DMS79 (cell line): ENCODE measurements around the gene PRR14.

Experiments
- DNase-seq: peaks from one replicate; lab custom pipeline; 2025; lab: John Stamatoyannopoulos, UW

Gene PRR14

DNA sequence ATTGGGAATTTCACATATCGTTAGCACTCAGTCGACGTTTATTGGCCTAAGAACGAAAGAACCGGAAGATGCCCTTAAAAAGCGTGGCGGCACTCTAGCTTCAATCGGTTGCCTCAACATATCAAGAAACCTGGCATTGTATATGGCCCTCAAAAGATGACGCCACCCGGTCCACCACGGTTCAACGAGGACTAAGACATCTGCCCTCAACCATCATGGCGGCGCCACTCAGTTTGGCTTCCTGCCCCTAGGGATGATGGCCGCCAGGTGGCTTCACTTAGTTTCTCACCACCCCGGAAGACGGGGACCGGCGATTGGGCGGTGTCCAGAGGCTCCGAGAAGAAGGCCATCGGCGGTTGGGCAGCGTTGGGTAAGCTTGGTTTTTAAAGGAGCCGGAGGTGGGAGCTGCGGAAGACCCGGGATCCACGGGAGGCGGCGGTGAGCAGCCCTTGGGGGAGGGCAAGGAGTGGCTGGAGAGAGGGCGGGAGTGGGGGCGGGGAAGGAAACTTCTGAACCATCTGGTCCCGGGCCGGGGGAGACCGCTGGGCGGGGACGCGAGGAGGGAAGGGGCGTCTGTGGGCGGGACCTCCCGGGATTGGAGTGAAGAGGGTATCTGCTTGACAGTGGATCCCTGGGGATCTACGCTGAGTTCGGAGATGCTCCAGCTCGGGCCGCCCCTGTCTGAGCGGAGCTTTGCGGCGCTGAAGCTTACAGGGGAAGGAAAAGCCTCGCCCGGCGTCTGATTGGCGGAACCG is at the start of gene PRR14:
TSS of gene PRR14 (plus strand) at position 592 of the 755 bp plus-strand sequence. CDS start 686 bp downstream, outside the sequence.
- DNase-seq = peak; percentile 99

DNA sequence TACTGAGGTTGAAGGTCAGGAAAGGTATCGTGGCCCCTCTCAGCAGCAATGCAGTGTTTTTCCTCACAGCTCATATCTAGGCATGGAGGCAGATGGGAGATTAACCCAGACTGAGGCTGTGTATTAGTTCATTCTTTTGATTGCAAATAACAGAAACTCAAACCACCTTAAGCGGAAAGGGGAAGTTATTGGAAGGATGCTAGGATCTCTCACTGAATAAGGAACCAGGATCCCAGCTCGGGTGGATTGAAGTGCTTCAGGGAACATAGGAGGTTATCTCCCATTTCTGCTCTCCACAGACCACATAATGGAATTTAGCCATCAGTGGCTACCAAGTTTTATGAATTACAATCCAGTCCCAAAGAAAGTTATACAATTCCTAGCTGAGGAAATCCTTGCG is 48.8 kb upstream of the PRR14 start:
- DNase-seq = no peak

DNA sequence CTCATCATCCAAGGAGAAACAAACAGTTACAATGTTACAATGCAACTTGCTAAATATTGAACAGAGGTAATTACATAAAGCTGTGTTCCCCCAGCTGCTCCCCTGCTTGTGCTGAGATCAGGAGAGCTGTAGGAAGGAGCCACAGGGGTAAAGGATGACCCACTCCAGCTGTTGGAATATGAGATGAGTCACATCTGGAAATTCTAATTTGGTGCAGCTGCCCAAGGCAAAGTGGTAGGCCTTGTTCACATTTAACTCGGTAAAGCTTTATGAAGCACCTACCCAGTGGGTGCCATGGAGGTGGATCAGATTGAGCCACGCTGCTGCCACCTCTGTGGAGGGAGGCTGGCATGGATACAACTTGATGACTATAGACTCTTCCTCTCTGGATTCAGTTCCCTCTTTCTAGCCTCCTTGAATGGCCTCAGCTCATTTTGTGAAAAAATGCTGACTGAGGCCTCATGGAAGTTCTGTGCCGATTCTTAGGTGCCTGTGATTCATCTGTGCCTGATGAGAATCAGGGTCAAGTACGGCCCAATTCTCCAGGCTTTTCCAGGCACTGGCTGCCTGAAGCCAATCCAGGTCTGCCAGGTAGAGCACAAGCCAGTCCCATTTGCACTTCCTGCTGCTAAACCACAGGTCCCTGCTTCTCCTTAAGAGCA is 48.0 kb upstream of the PRR14 start:
- no peak for DNase-seq

DNA sequence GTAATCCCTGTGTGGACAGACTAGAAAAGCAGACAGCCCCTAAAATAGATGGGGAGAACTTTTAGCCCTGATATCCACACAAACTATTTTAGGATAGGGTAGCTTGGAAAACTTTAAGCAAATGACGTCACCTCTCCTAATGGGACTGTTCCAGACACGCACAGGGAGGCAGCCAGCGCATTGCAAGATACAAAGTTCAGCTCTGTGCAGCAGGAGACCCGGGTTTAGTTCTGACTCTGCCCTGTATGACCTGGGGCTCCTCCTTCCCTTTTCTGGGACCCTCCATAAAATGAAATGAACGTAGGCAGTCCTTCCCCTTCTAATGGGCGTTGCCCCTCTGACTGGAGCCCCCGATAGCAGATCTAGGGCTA is 46.8 kb upstream of the PRR14 start:
- DNase-seq = no peak

DNA sequence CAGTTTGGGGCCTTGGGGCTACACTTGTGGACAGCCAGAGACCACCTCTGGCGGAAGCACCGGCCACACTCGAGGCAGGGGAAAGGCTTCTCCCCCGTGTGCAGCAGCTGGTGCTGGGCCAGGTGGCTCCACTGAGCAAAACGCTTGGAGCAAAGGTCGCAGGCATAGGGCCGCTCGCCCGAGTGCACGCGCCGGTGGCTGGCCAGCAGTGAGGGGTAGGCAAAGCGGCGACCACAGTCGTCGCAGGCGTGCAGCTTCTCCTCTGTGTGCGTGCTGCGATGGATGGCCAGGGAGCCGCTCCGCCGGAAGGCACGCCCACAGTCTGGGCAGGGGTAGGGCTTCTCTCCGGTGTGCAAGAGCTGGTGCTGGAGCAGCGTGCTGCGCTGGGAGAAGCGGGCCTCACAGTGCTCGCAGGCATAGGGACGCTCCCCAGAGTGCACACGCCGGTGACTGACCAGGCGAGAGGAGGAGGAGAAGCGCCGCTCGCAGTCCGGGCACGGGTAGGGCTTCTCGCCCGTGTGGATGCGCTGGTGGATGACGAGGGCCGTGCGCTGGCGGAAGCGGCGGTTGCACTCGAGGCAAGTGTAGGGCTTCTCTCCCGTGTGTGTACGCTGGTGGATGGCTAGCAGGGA is 46.3 kb upstream of the PRR14 start:
- no peak for DNase-seq

DNA sequence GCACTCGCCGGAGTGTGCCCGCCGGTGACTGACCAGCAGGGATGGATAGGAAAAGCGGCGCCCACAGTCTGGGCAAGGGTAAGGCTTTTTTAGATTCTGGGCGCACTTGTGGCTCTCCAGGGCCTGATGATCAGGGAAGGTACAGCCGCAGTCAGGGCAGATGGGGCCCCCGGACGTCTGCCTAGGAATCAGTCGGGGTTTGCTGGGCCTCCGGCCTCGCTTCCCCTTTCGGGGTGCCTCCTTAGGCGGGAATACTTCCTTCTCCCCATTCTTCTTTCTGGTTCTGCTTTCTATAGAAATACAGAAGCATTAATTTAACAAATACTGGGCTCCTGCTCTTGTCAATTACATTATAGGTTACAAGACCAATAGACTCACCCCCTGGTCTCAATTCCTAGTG is 45.6 kb upstream of the PRR14 start:
- no peak for DNase-seq

DNA sequence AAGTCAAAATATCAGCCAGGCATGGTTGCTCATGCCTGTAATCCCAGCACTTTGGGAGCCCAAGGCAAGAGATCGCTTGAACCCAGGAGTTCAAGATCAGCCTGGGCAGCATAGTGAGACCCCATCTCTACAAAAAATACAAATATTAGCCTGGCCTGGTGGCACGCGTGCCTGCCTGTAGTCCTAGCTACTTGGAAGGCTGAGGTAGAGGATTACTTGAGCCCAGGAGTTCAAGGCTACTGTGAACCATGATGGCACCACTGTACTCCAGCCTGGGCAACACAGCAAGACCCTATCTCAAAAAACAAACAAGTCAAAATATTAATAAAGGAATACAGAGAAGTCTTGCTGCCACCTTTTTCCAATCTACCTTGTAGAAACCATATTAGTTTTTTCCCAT is 44.8 kb upstream of the PRR14 start:
- no peak for DNase-seq

DNA sequence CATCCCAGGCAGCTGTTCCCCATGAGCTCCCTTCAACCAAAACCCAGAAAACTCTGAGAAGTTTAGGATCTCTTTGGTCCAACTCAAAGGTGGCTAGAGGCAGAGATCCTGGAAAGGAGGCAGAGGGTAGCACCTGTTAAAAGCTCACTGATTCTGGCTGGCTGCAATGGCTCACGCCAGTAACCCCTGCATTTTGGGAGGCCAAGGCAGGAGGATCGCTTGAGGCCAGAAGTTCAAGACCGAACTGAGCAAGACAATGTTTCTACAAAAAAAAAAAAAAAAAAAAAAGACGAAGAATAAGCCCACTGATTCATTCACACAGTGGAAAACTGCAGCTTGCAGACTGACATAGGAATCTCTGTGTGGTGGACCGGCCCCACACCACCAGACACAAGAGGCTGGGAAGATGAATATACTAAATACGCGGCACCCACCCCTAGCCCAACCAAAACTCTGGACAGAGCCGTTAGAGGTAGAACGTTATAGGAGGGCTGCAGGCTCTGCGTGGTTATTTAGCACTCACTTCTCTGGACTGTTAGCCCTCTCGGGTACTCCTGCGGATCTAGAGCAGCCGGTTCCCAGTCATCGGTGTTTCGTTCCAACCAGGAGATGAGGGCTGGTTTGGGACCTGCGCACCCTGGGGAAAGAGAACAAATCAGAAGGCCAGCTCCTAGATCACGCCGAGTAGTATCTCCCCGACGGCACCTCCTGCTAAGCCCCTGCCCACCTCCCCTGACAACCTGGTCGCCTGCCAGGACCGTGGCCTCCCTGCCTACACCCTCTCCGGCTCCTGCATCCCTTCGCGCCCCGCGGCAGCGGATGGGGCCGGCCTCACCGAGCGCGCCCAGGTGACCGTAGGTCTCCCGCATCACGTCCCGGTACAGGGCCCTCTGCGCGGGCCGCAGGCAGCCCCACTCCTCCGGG is 41.5 kb upstream of the PRR14 start:
- DNase-seq = peak; percentile 42

DNA sequence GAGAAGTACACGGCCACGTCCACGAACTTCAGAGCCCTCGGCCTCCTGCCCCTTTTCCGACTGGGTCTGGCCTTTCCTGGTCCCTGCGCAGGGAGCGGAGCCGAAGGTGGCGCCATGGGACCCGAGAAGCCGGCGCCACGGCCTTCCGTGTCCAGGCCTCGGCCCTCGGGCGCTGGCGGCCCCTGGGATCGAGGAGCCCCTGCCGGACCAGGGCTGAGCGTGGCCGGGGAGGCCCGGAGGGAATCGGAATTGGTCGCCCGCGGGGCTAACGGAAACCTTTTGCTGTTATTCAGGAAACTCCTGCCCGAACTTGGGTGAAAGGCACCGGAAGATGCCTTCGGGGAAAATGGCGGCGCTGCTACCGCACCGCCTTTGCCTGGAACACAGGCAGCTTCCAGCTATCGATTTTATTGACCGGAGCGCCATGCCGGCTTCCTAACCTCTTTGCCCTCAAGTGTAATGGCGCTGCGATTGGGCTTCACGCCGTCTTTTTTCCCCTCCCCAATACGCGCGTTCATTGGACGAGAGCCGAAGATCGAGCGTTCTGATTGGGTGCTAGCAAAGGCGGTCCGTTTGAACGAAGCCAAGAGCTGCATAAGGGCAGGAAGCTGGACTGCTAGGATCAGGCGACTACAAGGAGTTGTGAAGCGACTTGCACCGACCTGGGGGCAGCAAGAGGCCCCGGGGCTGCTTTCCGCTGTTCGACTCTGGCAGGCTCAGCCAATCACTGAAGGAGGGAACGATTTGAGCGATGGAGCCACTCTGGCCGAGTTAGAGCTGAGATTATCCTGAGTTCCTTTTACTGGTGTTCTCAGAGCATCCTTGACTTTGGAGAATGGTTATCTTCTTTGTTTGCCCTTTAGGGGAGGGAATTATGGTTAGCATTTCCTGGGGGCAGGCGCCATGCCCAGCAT is 40.6 kb upstream of the PRR14 start, which contains the start of gene ZNF689:
TSS of gene ZNF689 (minus strand) at position 464 of the 914 bp plus-strand sequence. CDS start at position 116, 348 bp downstream.
- DNase-seq = peak; percentile 98

DNA sequence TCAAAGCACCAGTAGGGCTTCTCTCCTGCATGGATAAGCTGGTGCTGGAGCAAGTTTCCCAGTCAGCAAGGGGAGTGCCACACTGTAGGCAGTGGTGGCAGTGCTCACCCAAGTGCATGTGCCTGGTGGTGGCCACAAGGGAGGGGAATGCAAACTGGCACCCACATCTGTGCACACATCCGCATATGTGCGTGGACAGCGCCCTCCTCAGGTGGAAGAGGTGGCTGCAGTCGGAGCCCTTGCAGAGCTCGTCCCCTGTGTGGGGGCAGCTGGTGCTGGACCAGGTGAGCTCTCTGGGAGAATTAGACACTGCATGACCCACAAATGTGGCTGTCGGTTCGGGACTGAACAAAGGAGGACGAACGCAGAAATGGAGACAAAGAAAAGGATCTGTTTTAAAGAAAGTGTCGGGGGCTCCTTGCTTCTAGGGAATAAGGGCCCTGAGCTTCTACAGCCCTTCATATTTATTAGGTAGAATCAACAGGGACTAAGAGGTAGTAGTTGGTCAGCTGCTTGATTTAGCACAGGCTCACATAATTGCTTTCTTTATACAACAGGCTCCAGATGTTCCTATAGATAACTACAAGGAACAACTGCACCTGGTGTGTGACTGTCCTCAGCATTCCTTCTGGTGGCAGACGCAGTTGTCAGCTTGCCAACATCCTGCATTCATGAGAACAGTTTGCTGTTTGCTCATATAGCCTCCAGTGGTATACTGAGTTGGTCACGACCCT is 35.2 kb upstream of the PRR14 start:
- DNase-seq = peak; percentile 66

DNA sequence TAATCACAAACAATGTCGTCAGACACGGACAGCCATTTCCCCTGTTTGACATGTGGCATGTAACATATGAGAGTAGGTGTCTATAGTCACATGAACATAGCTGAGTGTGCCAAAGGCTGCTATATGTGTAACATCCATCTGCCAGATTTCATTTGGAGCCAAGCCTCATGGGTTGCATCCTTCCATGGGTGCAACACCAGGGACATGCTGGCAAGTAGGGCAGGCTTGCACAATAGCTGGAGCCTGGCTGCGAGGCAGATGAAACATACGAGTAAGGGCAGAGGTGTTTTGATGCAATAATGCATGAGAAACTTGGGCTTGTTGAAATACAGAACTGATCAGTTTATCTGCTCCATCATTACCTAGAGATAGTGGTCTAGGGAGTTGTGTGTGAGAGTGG is 31.6 kb upstream of the PRR14 start:
- DNase-seq = no peak

DNA sequence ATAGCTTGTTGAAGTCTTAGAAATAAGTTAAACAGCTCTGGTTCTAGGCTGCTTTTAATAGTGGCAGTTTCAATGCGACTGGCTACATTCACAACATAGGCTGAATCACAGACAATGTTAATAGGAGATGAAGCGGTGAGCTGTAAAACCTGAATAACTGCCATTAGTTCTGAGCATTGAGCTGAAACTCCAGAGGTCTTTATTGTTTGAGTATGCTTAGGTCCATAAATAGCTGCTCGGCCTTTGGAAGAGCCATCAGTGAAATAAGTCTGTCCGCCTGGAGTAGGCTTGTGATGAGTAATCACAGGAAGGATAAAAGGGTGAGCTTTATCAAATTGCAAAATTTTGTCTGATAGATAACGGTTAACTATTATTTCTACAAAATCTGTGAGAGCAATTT is 31.1 kb upstream of the PRR14 start:
- DNase-seq = peak; percentile 22

DNA sequence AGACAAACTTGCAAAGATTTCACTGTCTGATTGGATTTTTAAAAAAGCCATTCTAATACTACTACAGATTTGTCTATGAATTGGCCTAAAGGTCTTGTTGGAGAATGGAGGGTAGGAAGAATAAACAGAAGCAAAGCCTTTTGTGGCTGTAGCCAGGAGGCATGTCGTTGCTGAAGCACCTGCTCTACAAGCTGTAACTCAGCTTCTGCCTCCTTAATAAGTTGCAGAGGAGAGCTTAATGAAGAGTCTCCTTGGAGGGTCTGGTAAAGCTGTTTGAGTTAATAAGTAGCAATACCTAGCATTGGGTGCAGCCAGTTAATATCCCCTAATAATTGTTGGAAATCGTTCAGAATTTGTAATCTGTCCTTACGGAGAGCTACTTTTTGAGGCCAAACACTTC is 30.6 kb upstream of the PRR14 start:
- peak; percentile 56 for DNase-seq

DNA sequence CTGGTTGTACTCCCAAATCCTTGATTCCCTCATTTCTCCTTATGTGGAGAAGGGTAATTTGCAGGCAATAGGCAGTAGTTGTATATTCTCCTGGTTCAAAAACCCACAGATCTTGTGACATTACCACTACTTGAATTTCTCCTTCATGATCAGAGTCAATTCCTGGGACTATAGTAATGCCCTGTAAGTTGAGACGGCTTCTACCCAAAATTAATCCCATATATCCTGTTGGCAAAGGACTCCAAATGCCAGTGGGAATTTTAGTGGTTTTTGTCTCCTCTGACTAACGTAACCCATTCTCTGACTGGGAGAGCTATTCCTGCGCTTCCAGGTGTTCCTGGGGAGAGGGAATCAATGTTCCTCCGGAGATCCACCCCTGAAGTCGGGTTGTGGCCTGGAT is 29.0 kb upstream of the PRR14 start:
- DNase-seq = no peak

DNA sequence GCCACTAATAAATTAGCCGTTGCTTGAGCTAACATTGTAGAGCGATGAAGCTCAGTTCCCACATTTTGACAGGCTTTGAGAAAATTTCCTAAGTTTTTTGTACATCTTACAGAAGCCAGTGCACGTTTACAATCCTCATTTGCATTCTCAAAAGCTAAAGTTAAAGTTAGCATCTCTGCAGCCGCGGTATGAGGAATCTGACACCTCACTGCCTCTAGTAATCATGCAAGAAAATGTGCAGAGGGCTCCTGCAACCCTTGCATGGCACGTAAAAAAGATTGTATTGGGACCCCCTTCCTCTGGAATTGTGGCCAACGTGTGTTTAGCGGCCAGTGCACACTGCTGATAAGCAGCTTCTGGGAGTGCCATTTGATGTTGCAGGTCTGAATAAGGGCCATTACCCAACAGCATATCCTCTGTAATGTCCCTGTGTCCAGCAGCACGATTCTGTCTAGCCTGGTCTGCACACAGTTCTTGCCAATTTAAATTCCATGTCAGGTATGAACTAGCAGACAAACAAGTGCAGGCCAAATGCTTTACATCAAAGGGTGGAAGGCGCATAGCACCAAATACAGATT is 28.2 kb upstream of the PRR14 start:
- no peak for DNase-seq

DNA sequence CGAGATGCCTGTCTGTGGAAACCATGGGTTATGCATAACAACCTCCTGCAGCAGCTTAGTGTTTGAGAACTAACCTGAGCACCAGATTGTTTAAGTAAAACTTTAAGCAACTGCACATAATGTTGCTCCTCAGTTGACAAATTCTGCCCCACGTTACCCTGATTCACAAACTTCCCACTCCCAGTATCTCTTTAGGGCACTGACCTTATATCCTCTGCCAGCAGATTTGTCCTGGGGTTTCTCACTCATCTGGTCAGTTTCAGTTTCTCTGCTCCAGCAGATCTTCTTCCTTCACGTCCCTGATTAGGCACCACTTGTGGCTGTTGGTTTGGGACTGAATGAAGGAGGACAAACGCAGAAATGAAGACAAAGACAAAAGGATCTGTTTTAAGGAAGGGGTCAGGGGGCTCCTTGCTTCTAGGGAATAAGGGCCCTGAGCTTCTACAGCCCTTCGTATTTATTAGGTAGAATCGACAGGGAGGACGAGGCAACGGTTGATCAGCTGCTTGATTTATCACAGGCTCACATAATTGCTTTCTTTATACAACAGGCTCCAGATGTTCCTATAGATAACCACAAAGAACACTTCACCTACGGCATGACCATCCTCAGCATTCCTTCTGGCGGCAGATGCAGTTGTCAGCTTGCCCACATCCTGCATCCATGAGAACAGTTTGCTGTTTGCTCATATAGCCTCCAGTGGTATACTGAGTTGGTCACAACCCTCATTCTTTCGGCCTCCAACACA is 27.1 kb upstream of the PRR14 start:
- DNase-seq = no peak

DNA sequence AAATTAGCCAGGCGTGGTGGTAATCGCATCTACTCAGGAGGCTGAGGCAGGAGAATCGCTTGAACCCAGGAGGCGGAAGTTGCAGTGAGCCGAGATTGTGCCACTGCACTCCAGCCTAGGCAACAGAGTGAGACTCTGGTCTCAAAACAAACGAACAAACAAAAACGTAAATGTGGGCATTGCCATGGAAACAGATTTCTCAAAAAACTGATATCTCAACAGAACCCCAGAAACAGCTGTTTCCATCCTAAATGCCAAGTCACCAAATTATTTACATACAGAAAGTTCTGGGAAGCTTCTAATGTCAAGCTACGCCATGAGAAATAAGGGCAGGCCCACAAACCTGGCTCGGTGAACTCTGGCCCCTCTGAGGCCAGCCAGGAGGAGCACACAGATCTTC is 24.5 kb upstream of the PRR14 start:
- DNase-seq = no peak

DNA sequence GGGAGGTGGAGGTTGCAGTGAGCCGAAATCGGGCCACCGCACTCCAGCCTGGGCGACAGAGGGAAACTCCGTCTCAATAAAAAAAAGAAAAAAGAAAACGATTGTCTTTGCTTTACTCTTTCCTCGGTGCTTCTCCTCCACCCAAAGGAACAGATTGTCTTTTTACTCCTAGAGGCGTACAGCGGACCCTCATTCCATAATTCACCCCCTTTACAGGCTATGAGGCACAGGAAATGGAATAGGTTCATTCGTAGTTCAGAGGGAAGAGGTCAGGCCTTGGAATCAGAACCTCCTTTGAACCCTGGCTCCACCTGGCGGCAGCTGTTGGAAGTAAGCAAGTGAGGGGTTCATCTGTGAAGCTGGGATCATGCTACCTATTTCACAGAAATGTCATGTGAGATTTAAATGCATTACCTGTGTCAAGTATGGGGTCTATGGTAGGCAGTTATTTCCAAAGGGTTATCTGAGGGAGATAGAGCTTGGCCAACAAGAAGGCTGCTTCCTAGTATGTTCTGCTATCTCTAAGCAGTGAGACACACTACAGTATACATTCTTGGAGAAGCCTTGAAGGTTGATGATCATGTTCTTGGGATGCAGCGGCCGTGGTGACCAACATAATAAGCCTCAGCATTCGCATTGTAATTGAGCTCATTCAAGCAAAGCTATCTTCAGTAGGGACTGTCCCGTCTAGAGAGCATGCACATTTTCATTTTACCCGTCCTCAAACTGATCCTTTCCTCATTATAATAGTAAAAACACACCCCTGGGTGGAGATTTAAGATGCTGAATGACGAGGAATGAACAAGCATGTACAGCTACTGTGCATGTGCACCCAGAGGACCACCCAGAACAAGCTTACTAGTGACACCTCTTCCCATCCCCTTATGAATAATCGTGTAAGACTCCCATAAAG is 21.9 kb upstream of the PRR14 start:
- peak; percentile 64 for DNase-seq
